ENCODE data around the gene RAC3. TPM values are rescaled to one million over a fixed set of nuclear protein-coding genes. Genes with fewer than 3 reads are reported as not detected.

RAC3 gene
- total and polyA plus RNA-seq, 2 of the 8 experiments (the other 6 are each of a cell fraction or from before 2014, with no cell fraction given), result 177 to 299 TPM

DNA sequence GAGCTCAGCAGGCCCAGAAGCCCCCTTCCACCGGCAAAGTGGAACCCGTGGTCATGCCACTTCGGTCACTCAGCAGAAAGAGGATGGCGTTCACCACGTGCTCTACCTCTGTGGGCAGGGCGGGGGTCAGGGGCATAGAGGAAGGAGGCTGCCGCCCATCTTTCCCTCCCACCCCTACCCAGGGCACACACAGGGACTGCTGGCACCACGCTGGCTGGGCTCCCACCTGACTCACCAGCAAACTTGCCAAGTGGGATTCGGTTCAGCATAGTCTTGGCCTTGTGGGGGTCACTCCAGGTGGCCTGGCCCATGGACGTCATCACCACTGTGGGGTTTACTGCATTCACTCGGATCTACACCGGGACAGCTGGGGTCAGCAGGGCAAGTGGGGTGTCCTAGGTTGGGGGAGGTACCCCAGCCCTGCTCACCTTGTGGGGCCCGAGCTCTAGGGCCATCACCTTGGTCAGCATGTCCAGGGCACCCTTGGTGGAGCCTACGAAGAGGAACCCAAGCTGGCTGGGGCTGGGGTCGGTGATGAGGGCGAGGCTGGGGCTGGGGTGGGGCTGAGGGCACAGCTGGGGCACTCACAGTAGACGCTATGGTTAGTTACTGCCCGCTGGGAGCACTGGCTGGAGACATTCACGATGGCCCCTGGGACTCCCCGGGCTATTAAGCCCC is 4.6 kb downstream of the RAC3 start (continued):
- no peak for TF ChIP-seq EZH2 (IDR thresholded peaks at IDR 0.05; ENCODE audit: low read depth, low read length, severe bottlenecking)
- TF ChIP-seq CHD1 (IDR thresholded peaks at IDR 0.05; ENCODE audit: low read depth, low read length), result no peak

Data from H1 (cell line).